Cardiac fibroblast (primary cell): ENCODE results near the gene E2F2.

ENCODE experiments used
- DNase-seq, 2 donors: peaks; one replicate each; pipeline versions ENCODE4 v3.0.0 to v3.0.0-alpha.2; 2010; ENCODE audit warnings: low read depth in 2 of 2
- H3K4me3 ChIP-seq, 2 donors: replicated peaks in 1 of 2; 1 replicate in 1 of 2; 2 replicates in 1 of 2; pipeline ENCODE4 v1.5.1; 2011; ENCODE audit warnings: low read depth in 2 of 2, low read length in 2 of 2, mild to moderate bottlenecking in 2 of 2, moderate library complexity in 1 of 2
- CTCF ChIP-seq: IDR thresholded peaks from one replicate; pipeline ENCODE4 v1.5.1; 2011; ENCODE audit warnings: low read depth, mild to moderate bottlenecking, low read length, inconsistent platforms

E2F2 gene, protein sequence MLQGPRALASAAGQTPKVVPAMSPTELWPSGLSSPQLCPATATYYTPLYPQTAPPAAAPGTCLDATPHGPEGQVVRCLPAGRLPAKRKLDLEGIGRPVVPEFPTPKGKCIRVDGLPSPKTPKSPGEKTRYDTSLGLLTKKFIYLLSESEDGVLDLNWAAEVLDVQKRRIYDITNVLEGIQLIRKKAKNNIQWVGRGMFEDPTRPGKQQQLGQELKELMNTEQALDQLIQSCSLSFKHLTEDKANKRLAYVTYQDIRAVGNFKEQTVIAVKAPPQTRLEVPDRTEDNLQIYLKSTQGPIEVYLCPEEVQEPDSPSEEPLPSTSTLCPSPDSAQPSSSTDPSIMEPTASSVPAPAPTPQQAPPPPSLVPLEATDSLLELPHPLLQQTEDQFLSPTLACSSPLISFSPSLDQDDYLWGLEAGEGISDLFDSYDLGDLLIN

GRCh38 chr1:23530747-23531561 is at the start of gene E2F2:
Gene E2F2, minus strand, starts transcription at chr1:23531233. Its CDS starts 440 bp downstream, at chr1:23530793.
- H3K4me3 ChIP-seq: peak within 1 kb of the TSS; percentile 54 to 59
- DNase-seq: peak; percentile 80 to 91
- no peak for TF ChIP-seq CTCF

DNA sequence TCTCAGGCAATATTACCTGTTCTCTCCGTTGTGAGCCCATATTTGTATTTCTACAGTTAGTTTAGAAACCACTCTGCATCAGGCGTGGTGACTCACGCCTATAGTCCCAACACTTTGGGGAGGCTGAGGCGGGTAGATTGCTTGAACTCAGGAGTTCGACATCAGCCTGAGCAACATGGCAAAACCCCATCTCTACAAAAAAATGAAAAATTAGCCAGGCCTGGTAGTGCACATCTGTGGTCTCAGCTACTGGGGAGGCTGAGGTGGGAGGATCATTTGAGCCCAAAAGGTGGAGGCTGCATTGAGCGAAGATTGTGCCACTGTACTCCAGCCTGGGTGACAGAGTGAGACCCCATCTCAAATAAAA is 47.9 kb upstream of the E2F2 start:
- no peak overlapping the region for H3K4me3 ChIP-seq
- no peak for DNase-seq
- no peak for TF ChIP-seq CTCF

- no peak for TF ChIP-seq CTCF
- H3K4me3 ChIP-seq: no peak overlapping the region
These were observed 47.4 kb upstream of the E2F2 start for GRCh38 chr1:23578311-23578996.

DNA sequence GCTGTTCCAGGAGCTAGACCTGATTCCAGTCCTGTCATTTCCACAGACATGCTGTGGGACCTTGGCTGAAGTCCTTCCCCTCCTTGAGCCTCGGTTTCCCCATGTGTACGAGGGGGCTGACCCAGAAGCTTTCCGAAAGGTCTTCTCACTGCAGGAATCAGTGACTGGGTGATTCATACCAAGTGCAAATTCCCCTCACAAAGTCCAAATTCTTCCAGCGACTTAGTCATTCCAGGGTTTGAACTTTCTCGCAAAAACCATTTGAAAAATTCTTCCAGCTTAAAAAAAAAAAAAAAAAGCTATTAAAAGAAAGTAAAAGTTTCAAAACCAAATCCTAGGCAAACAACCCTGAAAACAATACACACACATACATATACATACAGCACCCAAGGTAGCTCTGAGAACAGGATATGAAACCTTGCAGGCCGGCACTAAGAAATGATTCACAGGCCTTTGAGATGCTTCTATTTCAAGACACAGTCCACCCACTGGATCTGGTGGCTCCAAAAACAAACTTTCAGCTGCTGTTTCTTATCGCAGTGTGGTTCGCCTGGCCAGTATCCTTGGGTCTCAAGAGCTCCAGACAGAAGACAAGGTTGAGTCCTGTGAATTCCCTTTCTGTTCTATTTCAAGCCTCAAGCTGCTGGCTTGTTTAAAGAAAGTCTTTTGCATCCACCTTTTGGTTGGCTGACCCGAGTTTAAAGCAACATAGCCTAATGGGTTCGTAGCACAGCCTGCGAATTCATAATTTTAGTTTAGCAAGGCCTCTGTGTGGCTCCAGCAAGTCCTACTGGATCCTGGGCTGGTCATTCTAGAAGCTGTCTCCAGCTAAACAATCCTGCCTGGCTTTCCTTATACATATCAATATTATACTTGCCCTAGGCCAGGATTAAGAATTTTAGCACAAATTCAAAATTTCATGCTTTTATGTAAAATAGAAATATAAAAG is 46.3 kb upstream of the E2F2 start:
- DNase-seq: peak; percentile 91 to 95
- no peak for TF ChIP-seq CTCF
- H3K4me3 ChIP-seq: peak overlapping the region in 1 of 2 donors; percentile 16

More at GRCh38 chr1:23578311-23578996, 47.4 kb upstream of the E2F2 start:
- DNase-seq: peak in 1 of 2 donors; percentile 64

DNA sequence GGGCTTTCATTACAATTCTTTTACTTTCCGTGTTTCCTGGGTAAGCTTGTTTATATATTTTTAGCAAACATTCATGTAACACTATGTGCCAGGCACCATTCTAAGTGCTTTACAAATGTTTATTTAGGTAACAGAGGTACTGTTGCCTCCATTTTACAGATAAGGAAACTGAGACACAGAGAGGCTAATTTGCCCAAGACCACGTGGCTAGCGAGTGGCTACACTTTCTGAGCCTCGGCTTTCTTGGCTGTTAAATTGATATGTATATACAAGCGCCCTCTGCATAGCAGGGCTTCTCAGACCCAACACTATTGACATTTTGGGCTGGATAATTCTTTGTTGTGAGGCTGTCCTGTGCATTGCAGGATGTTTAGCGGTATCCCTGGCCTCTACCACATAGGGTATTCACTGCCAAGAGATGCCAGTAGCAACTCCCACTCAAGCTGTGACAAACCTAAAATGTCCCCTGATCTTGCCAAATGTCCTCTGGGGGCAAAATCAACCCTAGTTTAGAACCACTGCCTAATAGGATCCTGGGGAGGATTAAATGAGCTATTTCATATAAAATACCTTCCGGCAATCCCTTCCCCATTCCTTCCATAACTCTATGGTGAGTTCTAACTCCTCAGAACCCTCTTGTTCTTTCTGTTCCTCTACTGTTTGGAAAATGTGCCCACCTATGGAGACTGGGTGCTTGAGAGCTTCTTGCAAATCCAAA is 45.5 kb upstream of the E2F2 start:
- DNase-seq: no peak
- TF ChIP-seq CTCF: no peak
- H3K4me3 ChIP-seq: peak overlapping the region in 1 of 2 donors; percentile 16
